K562 (cell line): ENCODE results near the gene APBB2.

Source experiments
- E2F5 ChIP-seq: sonication (generic); formaldehyde crosslinking; IDR thresholded peaks from 2 replicates; pipeline ENCODE4 v1.8.0; 2022; ENCODE audit warnings: mild to moderate bottlenecking, missing genetic modification reagents
- ETV1 ChIP-seq: fragments of 450-650 bp; conservative IDR thresholded peaks from 2 replicates; pipeline ENCODE4 v1.6.1; 2016; ENCODE audit warnings: missing genetic modification characterization, control low read depth, low read depth, missing compliant biosample characterization
- RBM39 ChIP-seq: fragments of 200-400 bp; formaldehyde crosslinking; optimal IDR thresholded peaks from 2 replicates; pipeline ENCODE3; 2018; ENCODE audit warnings: low read depth, low read length
- REST ChIP-seq, 2 experiments: fragments of 450-650 bp; formaldehyde crosslinking in 1 of 2; IDR thresholded peaks; 2 replicates each; pipeline versions ENCODE4 v1.4.0 to v1.6.1; 2014 to 2020; ENCODE audit warnings: mild to moderate bottlenecking in 2 of 2, borderline replicate concordance in 1 of 2, low read depth in 1 of 2
- SMAD4 ChIP-seq: fragments of 250-450 bp; sonication (Bioruptor Pico); conservative IDR thresholded peaks from 2 replicates; pipeline ENCODE4 v1.8.0; 2021; ENCODE audit warnings: inconsistent platforms, mild to moderate bottlenecking, moderate library complexity
- TRIM24 ChIP-seq, 2 experiments: fragments of 450-650 bp; IDR thresholded peaks; 2 replicates each; pipeline ENCODE4 v1.6.1; 2016
- ZNF639 ChIP-seq, 2 experiments: fragments of 200-800 bp in 1 of 2; sonication (Bioruptor generic) in 1 of 2; sonication (generic) in 1 of 2; formaldehyde crosslinking in 1 of 2; IDR thresholded peaks in 1 of 2; conservative IDR thresholded peaks in 1 of 2; 2 replicates each; pipeline versions ENCODE4 v1.5.0 to v1.6.1; 2016 to 2020; ENCODE audit warnings: missing compliant biosample characterization in 1 of 2, missing genetic modification characterization in 1 of 2, missing genetic modification reagents in 1 of 2
- TF ChIP-seq, protein P1 (sequence below): fragments of 250-450 bp; sonication (Bioruptor Pico); IDR thresholded peaks from 2 replicates; pipeline ENCODE4 v1.9.0; 2021; ENCODE audit warnings: mild to moderate bottlenecking
- TF ChIP-seq, protein P2 (sequence below), 3 experiments: IDR thresholded peaks in 2 of 3; conservative IDR thresholded peaks in 1 of 3; 2 replicates each; pipeline ENCODE4 v1.5.1; 2011 to 2012; ENCODE audit warnings: low read length in 3 of 3, mild to moderate bottlenecking in 3 of 3, control low read depth in 2 of 3, improper control_type of control experiment in 1 of 3, inconsistent platforms in 1 of 3, low read depth in 1 of 3, mixed read lengths in 1 of 3, moderate library complexity in 1 of 3; ENCODE audit not compliant: insufficient read depth in 2 of 3

- no peak for TF ChIP-seq RBM39
- no peak for TF ChIP-seq TRIM24 (IDR thresholded peaks at IDR 0.05)
- no peak for TF ChIP-seq E2F5 (CRISPR knock-in tag)
- no peak for TF ChIP-seq ZNF639 (CRISPR knock-in tag; conservative IDR thresholded peaks at IDR 0.05 in 1 of 2, IDR thresholded peaks at IDR 0.05 in 1 of 2)
- TF ChIP-seq SMAD4 (CRISPR knock-in tag), result no peak
- TF ChIP-seq ETV1, result no peak
- no peak for TF ChIP-seq REST (IDR thresholded peaks at IDR 0.05; ENCODE audit: borderline replicate concordance)
- no peak for TF ChIP-seq REST (CRISPR knock-in tag; IDR thresholded peaks at IDR 0.05; ENCODE audit: low read depth)
- TF ChIP-seq, protein P1, sequence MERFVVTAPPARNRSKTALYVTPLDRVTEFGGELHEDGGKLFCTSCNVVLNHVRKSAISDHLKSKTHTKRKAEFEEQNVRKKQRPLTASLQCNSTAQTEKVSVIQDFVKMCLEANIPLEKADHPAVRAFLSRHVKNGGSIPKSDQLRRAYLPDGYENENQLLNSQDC (CRISPR knock-in tag), result no peak
- TF ChIP-seq, protein P2, sequence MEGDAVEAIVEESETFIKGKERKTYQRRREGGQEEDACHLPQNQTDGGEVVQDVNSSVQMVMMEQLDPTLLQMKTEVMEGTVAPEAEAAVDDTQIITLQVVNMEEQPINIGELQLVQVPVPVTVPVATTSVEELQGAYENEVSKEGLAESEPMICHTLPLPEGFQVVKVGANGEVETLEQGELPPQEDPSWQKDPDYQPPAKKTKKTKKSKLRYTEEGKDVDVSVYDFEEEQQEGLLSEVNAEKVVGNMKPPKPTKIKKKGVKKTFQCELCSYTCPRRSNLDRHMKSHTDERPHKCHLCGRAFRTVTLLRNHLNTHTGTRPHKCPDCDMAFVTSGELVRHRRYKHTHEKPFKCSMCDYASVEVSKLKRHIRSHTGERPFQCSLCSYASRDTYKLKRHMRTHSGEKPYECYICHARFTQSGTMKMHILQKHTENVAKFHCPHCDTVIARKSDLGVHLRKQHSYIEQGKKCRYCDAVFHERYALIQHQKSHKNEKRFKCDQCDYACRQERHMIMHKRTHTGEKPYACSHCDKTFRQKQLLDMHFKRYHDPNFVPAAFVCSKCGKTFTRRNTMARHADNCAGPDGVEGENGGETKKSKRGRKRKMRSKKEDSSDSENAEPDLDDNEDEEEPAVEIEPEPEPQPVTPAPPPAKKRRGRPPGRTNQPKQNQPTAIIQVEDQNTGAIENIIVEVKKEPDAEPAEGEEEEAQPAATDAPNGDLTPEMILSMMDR (IDR thresholded peaks at IDR 0.05 in 2 of 3, conservative IDR thresholded peaks at IDR 0.05 in 1 of 3; ENCODE audit: insufficient read depth in 2 of 3, low read depth in 1 of 3, low read length in 3 of 3), result no peak
Measured at GRCh38 chr4:40825014-40825838, 389.1 kb downstream of the APBB2 start.
